T-cell (primary cell): ENCODE results near the gene NIFK. TPM values are rescaled to one million over a fixed set of nuclear protein-coding genes. Genes with fewer than 3 reads are reported as not detected.

ENCODE experiments used
- ATAC-seq, 4 experiments: fragments of 200-7000 bp in 3 of 4; fragments of 150-1000 bp in 1 of 4; cut with Tn5 transposase; replicated peaks in 1 of 4; 1 replicate in 3 of 4; 2 replicates in 1 of 4; pipeline ENCODE4 v1.10.0; 2021; ENCODE audit warnings: moderate library complexity in 3 of 4, mild to moderate bottlenecking in 2 of 4, moderate number of reproducible peaks in 1 of 4
- CTCF ChIA-PET, 2 donors: fragments of 300-600 bp; sonication (Branson Sonifier 250); formaldehyde crosslinking; loops; one replicate each; lab custom pipeline; 2022; ENCODE audit warnings: antibody characterized with exemption in 2 of 2; lab: Charles Lee
- POLR2A ChIA-PET, 2 donors: fragments of 300-600 bp; sonication (Branson Sonifier 250); formaldehyde crosslinking; loops; one replicate each; lab custom pipeline; 2022; ENCODE audit warnings: antibody characterized with exemption in 2 of 2; lab: Charles Lee
- DNase-seq, 35 experiments: peaks; one replicate each; pipeline versions ENCODE4 v3.0.0 to v3.0.0-alpha.2; 2013 to 2023
- H3K27ac ChIP-seq: one replicate; pipeline ENCODE4 v1.5.1; 2013; ENCODE audit warnings: low read length
- H3K27me3 ChIP-seq, 2 experiments: replicated peaks in 1 of 2; 1 replicate in 1 of 2; 2 replicates in 1 of 2; pipeline versions ENCODE4 v1.6.1 to v1.7.0; 2013; ENCODE audit warnings: low read length in 1 of 2, mixed read lengths in 1 of 2; ENCODE audit not compliant: control insufficient read depth in 2 of 2, insufficient read depth in 2 of 2; ENCODE audit errors: extremely low read depth in 1 of 2
- H3K36me3 ChIP-seq, 2 donors: 1 replicate in 1 of 2; 2 replicates in 1 of 2; pipeline versions ENCODE4 v1.6.1 to v1.7.0; 2013; ENCODE audit warnings: low read length in 1 of 2; ENCODE audit not compliant: control insufficient read depth in 2 of 2, insufficient read depth in 1 of 2; ENCODE audit errors: extremely low read depth in 1 of 2
- H3K4me1 ChIP-seq, 2 experiments: 1 replicate in 1 of 2; 2 replicates in 1 of 2; pipeline versions ENCODE4 v1.6.1 to v1.7.0; 2013; ENCODE audit warnings: low read length in 2 of 2, mixed read lengths in 1 of 2; ENCODE audit not compliant: insufficient read depth in 2 of 2, control insufficient read depth in 1 of 2; ENCODE audit errors: extremely low read depth in 1 of 2
- H3K4me3 ChIP-seq, 2 donors: 1 replicate in 1 of 2; 2 replicates in 1 of 2; pipeline versions ENCODE4 v1.5.1 to v1.7.0; 2013; ENCODE audit warnings: mild to moderate bottlenecking in 2 of 2, low read length in 1 of 2, moderate library complexity in 1 of 2; ENCODE audit not compliant: control insufficient read depth in 1 of 2; ENCODE audit errors: extremely low read depth in 1 of 2
- H3K9me3 ChIP-seq: 2 replicates; pipeline ENCODE4 v1.7.0; 2013
- H3K27ac Mint-ChIP-seq, 2 donors: one replicate each; pipeline ENCODE4 v1.8.0; 2020 to 2021; ENCODE audit warnings: mild to moderate bottlenecking in 2 of 2, mixed read lengths in 2 of 2
- H3K27me3 Mint-ChIP-seq, 2 donors: one replicate each; pipeline ENCODE4 v1.8.0; 2021 to 2022; ENCODE audit warnings: mixed read lengths in 2 of 2
- H3K36me3 Mint-ChIP-seq: one replicate; pipeline ENCODE4 v1.8.0; 2021; ENCODE audit warnings: mixed read lengths
- H3K4me1 Mint-ChIP-seq, 3 donors: one replicate each; pipeline ENCODE4 v1.8.0; 2020 to 2022; ENCODE audit warnings: mixed read lengths in 3 of 3, mild to moderate bottlenecking in 1 of 3
- H3K4me3 Mint-ChIP-seq, 3 donors: one replicate each; pipeline ENCODE4 v1.8.0; 2020 to 2022; ENCODE audit warnings: mild to moderate bottlenecking in 3 of 3, mixed read lengths in 3 of 3, moderate library complexity in 3 of 3
- H3K9me3 Mint-ChIP-seq, 3 donors: one replicate each; pipeline ENCODE4 v1.8.0; 2020 to 2022; ENCODE audit warnings: mixed read lengths in 3 of 3
- WGBS: methylation state at CpG from one replicate; pipeline ENCODE4 v1.1.5; 2013; ENCODE audit warnings: missing lambda C conversion rate; ENCODE audit not compliant: insufficient coverage; 5-methylcytosine and 5-hydroxymethylcytosine counted together
- total RNA-seq, 35 experiments: library from RNA in 6 of 35; stranded (reverse) in 6 of 35; fragments of 120-200 nt in 1 of 35; gene quantifications; one replicate each; pipeline versions ENCODE4 v1.2.1 to v1.2.4 and lab custom pipeline; 2013 to 2026

The NIFK gene
- total RNA-seq, 5 donors from 2014 or later (not counting 1 experiment from before 2014, with no cell fraction given): 29.0 to 60.0 (median 53.9) TPM

GRCh38 chr2:121776361-121776760 lies 39.7 kb upstream of the NIFK start:
- peaks cover 0 to 2% of the 10 kb centered on the region in 2 donors for H3K36me3 ChIP-seq
- Mint-ChIP-seq H3K4me3 (no peak overlapping the region), H3K27ac (no peak overlapping the region), H3K9me3 (no peaks in the 10 kb centered on the region), H3K27me3 (no peaks in the 10 kb centered on the region), H3K4me1 (no peaks in the 10 kb centered on the region), H3K36me3 (peaks cover 4% of the 10 kb centered on the region)
- DNase-seq (no peak), ATAC-seq (no peak)
- no peaks in the 10 kb centered on the region for H3K9me3 ChIP-seq
- 60% methylated on average over 1 of the region's 3 CpGs for WGBS
- H3K4me1 ChIP-seq: no peaks in the 10 kb centered on the region
- no peak overlapping the region for H3K4me3 ChIP-seq
- ChIA-PET POLR2A (no interaction called here), CTCF (no interaction called here)
- H3K27ac ChIP-seq: no peak overlapping the region
- peaks cover 0 to under 1% of the 10 kb centered on the region in 2 experiments for H3K27me3 ChIP-seq

- POLR2A ChIA-PET: no interaction called here
- no peak for ATAC-seq
- Mint-ChIP-seq H3K4me1 (no peaks in the 10 kb centered on the region), H3K27me3 (no peaks in the 10 kb centered on the region), H3K27ac (no peak overlapping the region), H3K9me3 (no peaks in the 10 kb centered on the region), H3K4me3 (no peak overlapping the region), H3K36me3 (peaks cover 14% of the 10 kb centered on the region)
- no peak for DNase-seq
- Histone ChIP-seq H3K27ac (no peak overlapping the region), H3K4me1 (no peaks in the 10 kb centered on the region), H3K36me3 (peaks cover 0 to 2% of the 10 kb centered on the region in 2 donors), H3K9me3 (no peaks in the 10 kb centered on the region), H3K27me3 (no peaks in the 10 kb centered on the region), H3K4me3 (no peak overlapping the region)
- 93% methylated on average over 12 of the region's 13 CpGs for WGBS
- CTCF ChIA-PET: no interaction called here
Measured at GRCh38 chr2:121774235-121774634, 37.6 kb upstream of the NIFK start.

DNA sequence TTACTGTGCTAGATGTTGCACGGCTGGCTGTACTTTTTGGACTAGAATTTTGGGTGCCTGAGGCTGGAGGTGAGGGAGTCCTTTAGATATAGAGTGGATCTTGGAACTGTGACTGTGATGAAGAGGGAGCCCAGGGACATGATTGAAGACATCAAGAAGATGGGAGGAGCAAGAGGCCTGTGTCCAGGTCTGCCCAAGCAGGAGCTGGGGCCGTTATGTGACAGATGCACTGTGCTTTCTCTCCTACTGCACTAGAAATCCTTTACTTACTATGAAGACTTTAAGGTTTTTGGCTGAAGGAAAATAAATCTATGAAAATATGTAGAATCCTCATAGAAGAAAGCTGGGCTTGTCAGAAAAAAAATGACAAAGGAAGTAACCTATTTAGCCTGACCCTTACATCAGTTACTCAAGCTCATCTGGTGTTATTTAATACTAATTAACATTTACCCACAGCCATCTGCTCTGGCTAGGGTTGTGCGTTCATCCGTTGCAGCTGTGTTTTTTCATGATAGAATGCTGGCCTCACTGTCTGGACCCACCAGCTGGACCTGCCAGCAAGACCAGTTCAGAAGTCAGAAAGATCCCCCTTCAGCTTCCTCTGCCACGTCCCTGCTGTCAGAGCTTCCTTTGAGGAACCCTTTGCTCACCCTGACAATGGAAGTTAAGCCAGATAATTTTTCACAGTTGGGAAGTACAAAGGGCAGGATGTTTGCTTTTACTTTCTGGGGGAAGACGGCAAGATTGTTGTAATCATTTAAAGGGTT lies 35.5 kb upstream of the NIFK start:
- CTCF ChIA-PET: no interaction called here
- ATAC-seq: no peak
- Mint-ChIP-seq H3K4me1 (no peaks in the 10 kb centered on the region), H3K36me3 (peaks cover 24% of the 10 kb centered on the region), H3K27ac (no peak overlapping the region), H3K9me3 (no peaks in the 10 kb centered on the region), H3K4me3 (no peak overlapping the region), H3K27me3 (no peaks in the 10 kb centered on the region)
- no peak for DNase-seq
- Histone ChIP-seq H3K27ac (no peak overlapping the region), H3K36me3 (peaks cover 6 to 21% of the 10 kb centered on the region in 2 donors), H3K4me1 (no peaks in the 10 kb centered on the region), H3K9me3 (no peaks in the 10 kb centered on the region), H3K4me3 (no peak overlapping the region), H3K27me3 (no peaks in the 10 kb centered on the region)
- WGBS: 85% methylated on average over 3 of the region's 6 CpGs
- POLR2A ChIA-PET: no interaction called here

- Mint-ChIP-seq H3K36me3 (peaks cover 52% of the 10 kb centered on the region), H3K27ac (no peak overlapping the region), H3K4me1 (no peaks in the 10 kb centered on the region), H3K9me3 (no peaks in the 10 kb centered on the region), H3K27me3 (no peaks in the 10 kb centered on the region), H3K4me3 (no peak overlapping the region)
- POLR2A ChIA-PET: no interaction called here
- no peak for ATAC-seq
- Histone ChIP-seq H3K36me3 (peaks cover 6 to 58% of the 10 kb centered on the region in 2 donors), H3K4me3 (no peak overlapping the region), H3K4me1 (no peaks in the 10 kb centered on the region), H3K27me3 (no peaks in the 10 kb centered on the region), H3K27ac (no peak overlapping the region), H3K9me3 (no peaks in the 10 kb centered on the region)
- DNase-seq: no peak
- CTCF ChIA-PET: no interaction called here
- WGBS: 87% methylated on average over 3 of the region's 5 CpGs
Measured at GRCh38 chr2:121768143-121768755, 31.6 kb upstream of the NIFK start.

- CTCF ChIA-PET: no interaction called here
- no peaks in the 10 kb centered on the region for H3K9me3 Mint-ChIP-seq
- WGBS: no CpG with 5 or more reads among the region's 1 CpG
- DNase-seq (no peak), ATAC-seq (no peak)
- H3K36me3 Mint-ChIP-seq: peaks cover 54% of the 10 kb centered on the region
- H3K9me3 ChIP-seq: no peaks in the 10 kb centered on the region
- no peaks in the 10 kb centered on the region for H3K27me3 Mint-ChIP-seq
- no peak overlapping the region for H3K4me3 Mint-ChIP-seq
- H3K4me3 ChIP-seq: no peak overlapping the region
- no peak overlapping the region for H3K27ac Mint-ChIP-seq
- no peaks in the 10 kb centered on the region for H3K4me1 Mint-ChIP-seq
- peaks cover 9 to 70% of the 10 kb centered on the region in 2 donors for H3K36me3 ChIP-seq
- no peak overlapping the region for H3K27ac ChIP-seq
- POLR2A ChIA-PET: interaction anchor here in 1 of 2 donors (0.5 kb wide), 1 partner anchor 342 kb away, joined by 3 read pairs; no protein-coding TSS in a partner anchor
- no peaks in the 10 kb centered on the region for H3K27me3 ChIP-seq
- H3K4me1 ChIP-seq: no peaks in the 10 kb centered on the region
Measured at GRCh38 chr2:121766624-121767023, 29.9 kb upstream of the NIFK start.

- ATAC-seq (no peak), DNase-seq (no peak)
- H3K36me3 Mint-ChIP-seq: peaks cover 59% of the 10 kb centered on the region
- Histone ChIP-seq H3K27me3 (no peaks in the 10 kb centered on the region), H3K4me3 (no peak overlapping the region), H3K27ac (no peak overlapping the region), H3K36me3 (peaks cover 9 to 87% of the 10 kb centered on the region in 2 donors), H3K9me3 (no peaks in the 10 kb centered on the region), H3K4me1 (no peaks in the 10 kb centered on the region)
- ChIA-PET CTCF (no interaction called here), POLR2A (interaction anchor here in 1 of 2 donors (0.5 kb wide), 1 partner anchor 28 kb away, joined by 6 read pairs; no protein-coding TSS in a partner anchor)
- 87% methylated on average over 5 of the region's 10 CpGs for WGBS
- H3K4me3 Mint-ChIP-seq: no peak overlapping the region
- H3K4me1 Mint-ChIP-seq: peaks cover 0 to 3% (median 0%) of the 10 kb centered on the region in 3 donors
- no peaks in the 10 kb centered on the region for H3K27me3 Mint-ChIP-seq
- H3K9me3 Mint-ChIP-seq: no peaks in the 10 kb centered on the region
- H3K27ac Mint-ChIP-seq: no peak overlapping the region
Measured at GRCh38 chr2:121764681-121765228, 28.1 kb upstream of the NIFK start.
